ENCODE results near the gene CDH4.

DNA sequence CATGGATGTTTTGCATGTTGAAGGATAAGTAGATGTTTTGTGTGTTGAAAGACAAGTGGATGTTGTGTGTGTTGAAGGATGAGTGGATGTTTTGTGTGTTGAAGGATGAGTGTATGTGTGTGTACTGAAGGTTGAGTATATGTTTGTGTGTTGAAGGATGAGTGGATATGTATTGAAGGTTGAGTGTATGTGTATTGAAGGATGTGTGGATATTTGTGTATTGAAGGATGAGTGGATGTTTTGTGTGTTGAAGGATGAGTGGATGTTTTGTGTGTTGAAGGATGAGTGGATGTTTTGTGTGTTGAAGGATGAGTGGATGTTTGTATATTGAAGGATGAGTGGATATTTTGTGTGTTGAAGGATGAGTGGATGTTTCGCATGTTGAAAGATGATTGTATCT is 325.0 kb downstream of the CDH4 start:
- TF ChIP-seq, protein P1, sequence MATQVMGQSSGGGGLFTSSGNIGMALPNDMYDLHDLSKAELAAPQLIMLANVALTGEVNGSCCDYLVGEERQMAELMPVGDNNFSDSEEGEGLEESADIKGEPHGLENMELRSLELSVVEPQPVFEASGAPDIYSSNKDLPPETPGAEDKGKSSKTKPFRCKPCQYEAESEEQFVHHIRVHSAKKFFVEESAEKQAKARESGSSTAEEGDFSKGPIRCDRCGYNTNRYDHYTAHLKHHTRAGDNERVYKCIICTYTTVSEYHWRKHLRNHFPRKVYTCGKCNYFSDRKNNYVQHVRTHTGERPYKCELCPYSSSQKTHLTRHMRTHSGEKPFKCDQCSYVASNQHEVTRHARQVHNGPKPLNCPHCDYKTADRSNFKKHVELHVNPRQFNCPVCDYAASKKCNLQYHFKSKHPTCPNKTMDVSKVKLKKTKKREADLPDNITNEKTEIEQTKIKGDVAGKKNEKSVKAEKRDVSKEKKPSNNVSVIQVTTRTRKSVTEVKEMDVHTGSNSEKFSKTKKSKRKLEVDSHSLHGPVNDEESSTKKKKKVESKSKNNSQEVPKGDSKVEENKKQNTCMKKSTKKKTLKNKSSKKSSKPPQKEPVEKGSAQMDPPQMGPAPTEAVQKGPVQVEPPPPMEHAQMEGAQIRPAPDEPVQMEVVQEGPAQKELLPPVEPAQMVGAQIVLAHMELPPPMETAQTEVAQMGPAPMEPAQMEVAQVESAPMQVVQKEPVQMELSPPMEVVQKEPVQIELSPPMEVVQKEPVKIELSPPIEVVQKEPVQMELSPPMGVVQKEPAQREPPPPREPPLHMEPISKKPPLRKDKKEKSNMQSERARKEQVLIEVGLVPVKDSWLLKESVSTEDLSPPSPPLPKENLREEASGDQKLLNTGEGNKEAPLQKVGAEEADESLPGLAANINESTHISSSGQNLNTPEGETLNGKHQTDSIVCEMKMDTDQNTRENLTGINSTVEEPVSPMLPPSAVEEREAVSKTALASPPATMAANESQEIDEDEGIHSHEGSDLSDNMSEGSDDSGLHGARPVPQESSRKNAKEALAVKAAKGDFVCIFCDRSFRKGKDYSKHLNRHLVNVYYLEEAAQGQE (IDR thresholded peaks at IDR 0.05; ENCODE audit: insufficient read depth in 1 of 2, low read depth in 2 of 2, low read length in 2 of 2) = no peak
- TF ChIP-seq POLR2AphosphoS5 (IDR thresholded peaks at IDR 0.05; ENCODE audit: low read depth, low read length) (no peak), TAF1 (IDR thresholded peaks at IDR 0.05; ENCODE audit: borderline replicate concordance, insufficient read depth, low read length) (no peak), SIN3A (IDR thresholded peaks at IDR 0.05; ENCODE audit: borderline replicate concordance, insufficient read depth, low read length) (no peak), FOXP2 (optimal IDR thresholded peaks at IDR 0.05; ENCODE audit: borderline replicate concordance, extremely low read depth, extremely low read length, insufficient read depth) (no peak)

Measured in PFSK-1 (cell line).